Cardiac muscle cell (in vitro differentiated cells and primary cell): ENCODE data around the gene GIMAP1. TPM values are rescaled to one million over a fixed set of nuclear protein-coding genes. Genes with fewer than 3 reads are reported as not detected.

Experiments used
- DNase-seq, 2 donors: peaks; one replicate each; pipeline versions ENCODE4 v3.0.0 to v3.0.0-alpha.2; 2010 to 2017; ENCODE audit warnings: low read depth in 1 of 2, low spot score in 1 of 2
- H3K27ac ChIP-seq: fragments of 200-600 bp; sonication (generic); 2 replicates; pipeline ENCODE4 v1.5.1; 2016
- H3K27me3 ChIP-seq: fragments of 200-600 bp; sonication (generic); 2 replicates; pipeline ENCODE4 v1.6.0; 2016; ENCODE audit warnings: control low read depth
- H3K36me3 ChIP-seq: fragments of 200-600 bp; sonication (generic); 2 replicates; pipeline ENCODE4 v1.5.1; 2016; ENCODE audit warnings: control low read depth
- H3K4me1 ChIP-seq: fragments of 200-600 bp; sonication (generic); 2 replicates; pipeline ENCODE4 v1.8.1; 2017; ENCODE audit warnings: low read depth, mild to moderate bottlenecking, mixed run types
- H3K4me3 ChIP-seq: fragments of 200-600 bp; sonication (generic); 2 replicates; pipeline ENCODE4 v1.5.1; 2016; ENCODE audit warnings: mild to moderate bottlenecking
- H3K9me3 ChIP-seq: fragments of 200-600 bp; sonication (generic); 2 replicates; pipeline ENCODE4 v1.5.1; 2017; ENCODE audit warnings: low read depth, mild to moderate bottlenecking, control low read depth
- polyA plus RNA-seq: library from polyadenylated mRNA; unstranded; fragments of >200 nt; fragmentation: Nextera tagmentation; extraction: Ambion mirVana; gene quantifications from 2 replicates; pipeline ENCODE4 v1.2.1, GENCODE V29; 2016
- total RNA-seq: library from RNA; depleted of rRNA; stranded (reverse); fragments of >200 nt; gene quantifications from 2 replicates; pipeline ENCODE4 v1.2.3, GENCODE V29; 2016
- TF ChIP-seq, protein P1 (sequence below): IDR thresholded peaks from 2 replicates; pipeline ENCODE4 v1.5.1; 2012; ENCODE audit warnings: low read depth, mild to moderate bottlenecking, low read length

Gene GIMAP1
- total and polyA plus RNA-seq, 2 experiments from 2014 or later, result 0.06 TPM; not detected in 1

DNA sequence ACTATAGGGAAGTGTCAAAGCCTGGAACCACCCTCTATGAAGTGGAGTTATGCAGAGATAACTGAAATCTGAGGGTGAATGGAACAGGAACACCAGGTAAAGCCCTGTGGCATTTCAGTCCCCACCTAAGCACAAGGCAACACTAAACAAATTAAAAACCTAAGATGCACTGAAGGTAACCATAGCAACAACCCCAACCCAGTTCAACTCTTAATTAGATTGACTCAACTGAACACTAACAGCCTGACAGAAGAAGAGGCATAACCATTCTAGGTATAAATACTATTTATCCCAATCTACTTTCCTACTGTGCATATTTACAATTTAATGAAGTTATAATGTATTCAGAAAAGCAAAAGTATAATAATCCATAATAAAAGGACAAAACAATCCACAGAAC is 11.6 kb downstream of the GIMAP1 start:
- TF ChIP-seq, protein P1, sequence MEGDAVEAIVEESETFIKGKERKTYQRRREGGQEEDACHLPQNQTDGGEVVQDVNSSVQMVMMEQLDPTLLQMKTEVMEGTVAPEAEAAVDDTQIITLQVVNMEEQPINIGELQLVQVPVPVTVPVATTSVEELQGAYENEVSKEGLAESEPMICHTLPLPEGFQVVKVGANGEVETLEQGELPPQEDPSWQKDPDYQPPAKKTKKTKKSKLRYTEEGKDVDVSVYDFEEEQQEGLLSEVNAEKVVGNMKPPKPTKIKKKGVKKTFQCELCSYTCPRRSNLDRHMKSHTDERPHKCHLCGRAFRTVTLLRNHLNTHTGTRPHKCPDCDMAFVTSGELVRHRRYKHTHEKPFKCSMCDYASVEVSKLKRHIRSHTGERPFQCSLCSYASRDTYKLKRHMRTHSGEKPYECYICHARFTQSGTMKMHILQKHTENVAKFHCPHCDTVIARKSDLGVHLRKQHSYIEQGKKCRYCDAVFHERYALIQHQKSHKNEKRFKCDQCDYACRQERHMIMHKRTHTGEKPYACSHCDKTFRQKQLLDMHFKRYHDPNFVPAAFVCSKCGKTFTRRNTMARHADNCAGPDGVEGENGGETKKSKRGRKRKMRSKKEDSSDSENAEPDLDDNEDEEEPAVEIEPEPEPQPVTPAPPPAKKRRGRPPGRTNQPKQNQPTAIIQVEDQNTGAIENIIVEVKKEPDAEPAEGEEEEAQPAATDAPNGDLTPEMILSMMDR, result no peak
- no peak for DNase-seq
- Histone ChIP-seq H3K9me3 (no peaks in the 10 kb centered on the region), H3K4me3 (no peak overlapping the region), H3K4me1 (no peaks in the 10 kb centered on the region), H3K27me3 (no peaks in the 10 kb centered on the region), H3K36me3 (no peaks in the 10 kb centered on the region), H3K27ac (no peak overlapping the region)

DNA sequence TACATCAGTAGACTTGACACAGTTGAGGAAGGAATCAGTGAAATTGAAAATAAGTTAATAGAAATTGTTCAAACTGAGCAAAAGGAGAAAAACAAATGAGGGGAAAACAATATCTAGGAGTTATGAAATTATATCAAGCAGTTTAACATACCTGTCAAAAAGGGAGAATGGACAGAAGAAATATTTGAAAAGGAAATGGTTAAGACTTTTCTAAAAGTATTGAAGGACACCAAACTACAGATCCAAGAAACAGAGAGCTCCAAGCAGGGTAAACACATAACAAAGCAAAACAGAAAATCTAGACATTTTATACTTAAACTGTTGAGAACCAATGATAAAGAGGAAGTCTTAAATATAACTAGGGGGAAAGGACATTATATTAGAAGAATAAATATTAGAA is 12.2 kb downstream of the GIMAP1 start:
- Histone ChIP-seq H3K27ac (no peak overlapping the region), H3K4me3 (no peak overlapping the region), H3K4me1 (no peaks in the 10 kb centered on the region), H3K9me3 (no peaks in the 10 kb centered on the region), H3K27me3 (no peaks in the 10 kb centered on the region), H3K36me3 (no peaks in the 10 kb centered on the region)
- DNase-seq, result no peak
- TF ChIP-seq, protein P1, result no peak

DNA sequence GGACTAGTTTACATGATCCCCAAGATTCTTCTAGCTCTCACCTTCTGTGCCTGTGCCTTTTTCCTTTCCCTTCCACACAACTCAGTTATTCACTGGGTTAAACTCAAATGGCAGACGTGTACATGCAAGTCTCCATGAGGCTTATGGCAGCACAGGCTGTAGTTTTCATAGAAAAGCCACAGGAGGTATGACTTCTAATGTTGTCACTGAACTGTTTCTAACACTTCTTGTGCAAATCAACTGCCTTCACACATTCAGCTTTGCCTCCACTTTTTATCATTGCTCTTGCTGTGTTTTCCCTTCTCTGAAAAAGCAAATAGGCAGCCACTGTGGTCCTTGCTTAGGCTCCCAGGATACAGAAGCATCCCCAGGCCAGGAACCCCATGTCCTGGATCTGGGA is 15.5 kb downstream of the GIMAP1 start:
- no peak overlapping the region for H3K4me3 ChIP-seq
- no peaks in the 10 kb centered on the region for H3K9me3 ChIP-seq
- H3K27me3 ChIP-seq, result no peaks in the 10 kb centered on the region
- H3K27ac ChIP-seq, result no peak overlapping the region
- TF ChIP-seq, protein P1, result no peak
- H3K36me3 ChIP-seq, result no peaks in the 10 kb centered on the region
- H3K4me1 ChIP-seq, result no peaks in the 10 kb centered on the region
- DNase-seq, result no peak

DNA sequence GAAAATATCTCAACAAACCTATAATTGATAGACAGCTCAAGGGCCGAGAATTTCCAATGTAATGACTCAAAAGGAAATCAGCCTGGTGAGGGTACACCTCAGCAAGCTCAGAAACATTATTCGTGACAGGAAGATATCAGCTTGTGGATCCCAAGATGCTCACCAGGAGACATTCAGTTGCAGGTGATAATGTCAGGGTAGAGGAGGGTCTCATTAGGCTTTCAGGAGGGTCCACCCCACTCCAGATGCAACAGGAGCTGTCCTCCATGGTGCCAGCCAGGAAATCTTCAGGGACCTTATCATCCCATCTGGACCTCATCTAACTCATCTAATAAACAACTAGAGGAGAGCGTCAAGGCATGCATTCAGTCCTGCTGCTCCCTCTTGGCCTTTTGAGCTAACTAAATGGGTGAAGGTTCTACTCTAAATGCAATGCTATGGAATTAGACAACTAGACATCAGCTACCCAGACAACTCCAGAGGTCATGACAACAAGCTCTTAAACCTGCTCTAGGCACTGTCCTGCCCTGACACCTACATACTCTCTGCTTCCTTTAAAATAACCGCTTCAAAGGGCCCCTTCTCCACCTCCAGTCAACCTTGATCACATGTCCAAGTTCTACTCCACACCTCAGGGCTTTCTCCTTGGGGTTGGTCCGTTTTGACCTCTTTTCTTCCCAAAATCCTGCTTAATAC is 16.5 kb downstream of the GIMAP1 start:
- no peaks in the 10 kb centered on the region for H3K9me3 ChIP-seq
- H3K4me1 ChIP-seq, result no peaks in the 10 kb centered on the region
- TF ChIP-seq, protein P1, result no peak
- no peak overlapping the region for H3K27ac ChIP-seq
- H3K36me3 ChIP-seq, result no peaks in the 10 kb centered on the region
- no peak overlapping the region for H3K4me3 ChIP-seq
- DNase-seq, result no peak
- peaks cover 6% of the 10 kb centered on the region for H3K27me3 ChIP-seq

DNA sequence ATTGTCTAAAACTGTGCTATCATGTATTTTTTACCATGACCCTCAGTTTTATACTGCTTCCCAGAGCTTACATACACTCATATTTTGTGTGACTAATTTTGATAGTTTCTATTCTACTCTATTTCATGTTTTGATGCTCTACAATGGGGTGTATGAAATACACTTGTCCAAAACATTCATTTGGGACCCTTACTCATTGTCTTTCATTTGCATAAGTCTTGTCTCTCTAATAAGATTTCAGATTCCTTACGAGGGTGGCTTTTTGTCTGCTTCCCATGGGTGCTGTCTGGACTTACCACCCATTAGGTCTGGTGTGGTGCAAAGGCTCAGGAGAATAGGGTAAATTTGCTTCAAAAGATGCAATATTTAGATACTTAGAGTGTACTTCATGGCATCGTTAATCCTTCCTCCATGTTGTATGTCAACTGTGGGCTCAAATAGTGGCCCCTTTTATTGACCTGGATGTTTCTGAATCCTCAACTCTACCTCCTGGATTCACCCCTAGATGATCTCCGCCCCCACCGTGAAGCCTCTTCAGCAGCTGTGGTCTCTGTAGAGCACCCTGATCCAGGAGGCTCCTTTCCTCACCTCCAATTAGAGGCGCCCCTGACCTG is 17.2 kb downstream of the GIMAP1 start:
- TF ChIP-seq, protein P1, result no peak
- Histone ChIP-seq H3K9me3 (no peaks in the 10 kb centered on the region), H3K4me3 (no peak overlapping the region), H3K36me3 (no peaks in the 10 kb centered on the region), H3K4me1 (no peaks in the 10 kb centered on the region), H3K27me3 (peaks cover 12% of the 10 kb centered on the region), H3K27ac (no peak overlapping the region)
- no peak for DNase-seq
